Upper lobe of left lung (tissue), 4 donors: Measurements from ENCODE around the gene LTO1.

Experiments
- EP300 ChIP-seq, 4 donors: sonication (generic); formaldehyde crosslinking; IDR thresholded peaks; one replicate each; pipeline ENCODE4 v1.5.1; 2017; ENCODE audit warnings: antibody characterized with exemption in 4 of 4, control low read depth in 2 of 4
- POLR2A ChIP-seq, 4 donors: fragments of 450-650 bp; IDR thresholded peaks; one replicate each; pipeline ENCODE4 v1.5.1; 2016 to 2017; ENCODE audit warnings: antibody characterized with exemption in 4 of 4, mild to moderate bottlenecking in 2 of 4
- POLR2AphosphoS5 ChIP-seq, 2 donors: sonication (generic); formaldehyde crosslinking; IDR thresholded peaks; one replicate each; pipeline ENCODE4 v1.5.1; 2017; ENCODE audit warnings: antibody characterized with exemption in 2 of 2
- TF ChIP-seq, protein P1 (sequence below), 6 experiments: fragments of 450-650 bp in 4 of 6; fragments of 200-600 bp in 2 of 6; sonication (generic) in 2 of 6; IDR thresholded peaks; one replicate each; pipeline ENCODE4 v1.5.1; 2016 to 2019; ENCODE audit warnings: antibody characterized with exemption in 6 of 6

DNA sequence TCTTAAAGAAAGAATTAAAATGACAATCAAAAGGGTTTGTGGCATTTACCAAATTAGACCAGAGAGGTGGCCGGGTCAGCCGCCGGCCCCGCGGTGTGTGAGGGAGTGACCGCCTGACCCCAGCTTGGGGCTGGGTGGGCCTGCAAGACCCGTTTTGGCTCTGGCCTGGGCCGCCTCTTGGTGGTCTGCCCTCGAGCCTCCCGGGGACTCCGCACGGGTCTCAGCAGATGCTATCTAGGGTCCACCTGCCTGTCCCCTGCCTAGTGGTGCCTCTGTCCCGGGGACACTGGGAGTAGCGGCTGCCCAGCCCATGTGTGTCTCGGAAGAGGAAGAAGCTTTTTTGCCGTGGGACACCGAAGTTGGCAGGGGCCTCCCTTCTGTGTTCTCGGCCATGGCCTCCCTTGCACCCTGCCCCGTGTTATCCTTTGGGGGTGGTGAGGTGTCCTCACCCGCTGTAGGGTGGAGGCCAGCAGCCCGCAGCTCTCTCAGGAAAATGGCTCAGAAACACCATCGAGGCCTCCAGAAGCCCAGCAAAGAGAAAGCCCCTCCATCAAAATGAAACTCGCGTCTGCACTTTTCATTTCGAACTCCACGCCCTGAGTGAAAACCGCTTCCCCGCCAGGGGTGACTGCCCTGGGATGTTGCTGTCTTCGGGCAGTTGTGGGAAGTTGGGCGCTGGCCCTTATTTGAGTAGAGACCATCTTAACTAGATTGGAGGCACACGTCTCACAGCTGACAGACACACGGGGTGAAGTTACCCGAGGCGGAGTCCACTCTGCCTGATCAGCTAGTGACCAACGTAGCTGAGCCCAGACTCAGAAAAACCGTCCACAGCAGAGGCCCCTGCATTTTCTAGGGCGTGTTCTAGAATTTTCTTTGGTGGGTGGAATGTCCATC lies 26.2 kb downstream of the LTO1 start:
- TF ChIP-seq POLR2A (IDR thresholded peaks at IDR 0.05) (no peak), EP300 (IDR thresholded peaks at IDR 0.05) (no peak), POLR2AphosphoS5 (IDR thresholded peaks at IDR 0.05) (no peak)
- TF ChIP-seq, protein P1, sequence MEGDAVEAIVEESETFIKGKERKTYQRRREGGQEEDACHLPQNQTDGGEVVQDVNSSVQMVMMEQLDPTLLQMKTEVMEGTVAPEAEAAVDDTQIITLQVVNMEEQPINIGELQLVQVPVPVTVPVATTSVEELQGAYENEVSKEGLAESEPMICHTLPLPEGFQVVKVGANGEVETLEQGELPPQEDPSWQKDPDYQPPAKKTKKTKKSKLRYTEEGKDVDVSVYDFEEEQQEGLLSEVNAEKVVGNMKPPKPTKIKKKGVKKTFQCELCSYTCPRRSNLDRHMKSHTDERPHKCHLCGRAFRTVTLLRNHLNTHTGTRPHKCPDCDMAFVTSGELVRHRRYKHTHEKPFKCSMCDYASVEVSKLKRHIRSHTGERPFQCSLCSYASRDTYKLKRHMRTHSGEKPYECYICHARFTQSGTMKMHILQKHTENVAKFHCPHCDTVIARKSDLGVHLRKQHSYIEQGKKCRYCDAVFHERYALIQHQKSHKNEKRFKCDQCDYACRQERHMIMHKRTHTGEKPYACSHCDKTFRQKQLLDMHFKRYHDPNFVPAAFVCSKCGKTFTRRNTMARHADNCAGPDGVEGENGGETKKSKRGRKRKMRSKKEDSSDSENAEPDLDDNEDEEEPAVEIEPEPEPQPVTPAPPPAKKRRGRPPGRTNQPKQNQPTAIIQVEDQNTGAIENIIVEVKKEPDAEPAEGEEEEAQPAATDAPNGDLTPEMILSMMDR (IDR thresholded peaks at IDR 0.05) = no peak
